ENCODE measurements around the gene FAM25A. TPM values are rescaled to one million over a fixed set of nuclear protein-coding genes. Genes with fewer than 3 reads are reported as not detected.
"Not testable (repeated sequence)": the region's sequence is repeated elsewhere in the genome, so short reads cannot be mapped to it uniquely, and the experiment has no call there.

The FAM25A gene
- total and polyA plus RNA-seq, 2 donors (not counting 3 experiments of a cell fraction or from before 2014, with no cell fraction given): not detected

DNA sequence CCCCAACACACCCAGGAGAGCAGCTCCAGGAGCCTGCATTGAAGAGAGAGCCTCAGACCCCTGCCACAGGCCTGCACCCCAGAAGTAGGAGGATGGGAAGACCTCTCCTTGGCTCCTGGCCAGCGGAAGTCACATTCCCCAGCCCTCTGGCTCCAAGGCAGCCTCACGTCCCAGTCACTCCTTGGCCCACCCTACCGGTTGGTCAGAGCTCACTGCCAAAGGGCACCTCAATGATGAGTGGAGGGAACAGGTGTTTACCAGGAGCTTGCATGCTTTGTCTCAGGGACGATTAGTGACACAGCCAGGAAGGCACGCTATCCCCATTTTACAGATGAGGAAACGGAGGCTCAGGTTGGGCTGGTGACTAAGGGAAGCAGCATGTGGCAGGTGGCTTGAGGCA lies 1.0 kb upstream of the FAM25A start:
- H3K27ac ChIP-seq (ENCODE audit: insufficient read depth, low read depth, low read length); H3K9me1 ChIP-seq (replicated peaks; ENCODE audit: control insufficient read depth, extremely low read depth, insufficient read depth, low read length); H3K9me3 ChIP-seq (replicated peaks; ENCODE audit: control insufficient read depth, insufficient read depth, low read length); POLR2A ChIA-PET; H3K79me2 ChIP-seq (ENCODE audit: control insufficient read depth, insufficient read depth, low read length); BruUV-seq (replicated peaks); H2AFZ ChIP-seq (ENCODE audit: low read depth, low read length); CTCF ChIA-PET; DNase-seq (ENCODE audit: low read depth, low spot score); H3K36me3 ChIP-seq (ENCODE audit: control insufficient read depth in 2 of 2, extremely low read depth in 1 of 2, insufficient read depth in 2 of 2, low read length in 2 of 2); H3K4me1 ChIP-seq (ENCODE audit: control insufficient read depth, extremely low read depth, insufficient read depth, low read length); FAIRE-seq; H3K4me3 ChIP-seq (replicated peaks in 1 of 3; ENCODE audit: insufficient read depth in 1 of 3, low read depth in 1 of 3, low read length in 3 of 3); intact Hi-C loops (cut with micrococcal nuclease); H3K9ac ChIP-seq (replicated peaks; ENCODE audit: extremely low read depth, insufficient read depth, low read length); H3K4me2 ChIP-seq (ENCODE audit: insufficient read depth, low read length); H4K20me1 ChIP-seq (replicated peaks; ENCODE audit: control insufficient read depth, extremely low read depth, insufficient read depth, low read length); dilution Hi-C loops (cut with MboI; ENCODE audit: extremely low pct_ligation_motif_present, low sequenced_read_pairs); H3K27me3 ChIP-seq (ENCODE audit: control insufficient read depth in 2 of 2, insufficient read depth in 2 of 2, low read length in 2 of 2): not testable (repeated sequence)

DNA sequence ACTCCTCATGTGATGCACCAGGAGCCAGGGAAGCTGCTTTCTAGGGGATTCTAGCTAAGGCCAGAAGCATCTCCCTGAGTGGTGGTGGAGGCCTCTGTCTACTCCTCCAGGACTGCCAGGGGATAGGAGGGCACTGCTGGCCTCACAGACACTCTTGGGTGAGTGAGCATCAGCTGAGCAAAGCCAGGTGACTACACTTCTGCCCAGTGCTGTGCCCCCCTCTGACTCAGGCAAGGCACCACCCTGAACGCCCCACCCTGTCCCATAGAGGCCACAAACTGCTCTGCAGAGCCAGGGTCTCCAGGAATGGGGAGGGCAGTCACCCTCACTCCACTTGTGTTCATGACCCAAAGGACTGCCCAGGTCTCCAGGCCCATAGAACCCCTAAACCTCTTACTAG lies 590 bp upstream of the FAM25A start:
- CTCF ChIA-PET; H3K4me1 ChIP-seq (ENCODE audit: control insufficient read depth, extremely low read depth, insufficient read depth, low read length); FAIRE-seq; H3K27ac ChIP-seq (ENCODE audit: insufficient read depth, low read depth, low read length); H3K9ac ChIP-seq (replicated peaks; ENCODE audit: extremely low read depth, insufficient read depth, low read length); H3K4me2 ChIP-seq (ENCODE audit: insufficient read depth, low read length); H3K4me3 ChIP-seq (replicated peaks in 1 of 3; ENCODE audit: insufficient read depth in 1 of 3, low read depth in 1 of 3, low read length in 3 of 3); H3K36me3 ChIP-seq (ENCODE audit: control insufficient read depth in 2 of 2, extremely low read depth in 1 of 2, insufficient read depth in 2 of 2, low read length in 2 of 2); BruUV-seq (replicated peaks); H3K79me2 ChIP-seq (ENCODE audit: control insufficient read depth, insufficient read depth, low read length); H2AFZ ChIP-seq (ENCODE audit: low read depth, low read length); DNase-seq (ENCODE audit: low read depth, low spot score); POLR2A ChIA-PET; H3K27me3 ChIP-seq (ENCODE audit: control insufficient read depth in 2 of 2, insufficient read depth in 2 of 2, low read length in 2 of 2); H3K9me3 ChIP-seq (replicated peaks; ENCODE audit: control insufficient read depth, insufficient read depth, low read length); dilution Hi-C loops (cut with MboI; ENCODE audit: extremely low pct_ligation_motif_present, low sequenced_read_pairs); intact Hi-C loops (cut with micrococcal nuclease); H3K9me1 ChIP-seq (replicated peaks; ENCODE audit: control insufficient read depth, extremely low read depth, insufficient read depth, low read length); H4K20me1 ChIP-seq (replicated peaks; ENCODE audit: control insufficient read depth, extremely low read depth, insufficient read depth, low read length): not testable (repeated sequence)
